Measurements from ENCODE around the gene HCN4. TPM values are rescaled to one million over a fixed set of nuclear protein-coding genes. Genes with fewer than 3 reads are reported as not detected.

Gene HCN4
- total RNA-seq, 1 donor from 2014 or later: 3.8 TPM

GRCh38 chr15:73270366-73271097 is 98.2 kb downstream of the HCN4 start:
- no peak for TF ChIP-seq CTCF (conservative IDR thresholded peaks at IDR 0.05)
- peaks cover 4% of the 10 kb centered on the region for H3K4me1 Mint-ChIP-seq (ENCODE audit: unreplicated experiment)
- no peaks in the 10 kb centered on the region for H3K27me3 Mint-ChIP-seq
- H3K9me3 Mint-ChIP-seq: no peaks in the 10 kb centered on the region
- peaks cover 21% of the 10 kb centered on the region for H3K36me3 Mint-ChIP-seq
- no peak for DNase-seq (ENCODE audit: extremely low spot score, unreplicated experiment)
- no peak overlapping the region for H3K27ac Mint-ChIP-seq
- no peak overlapping the region for H3K4me3 Mint-ChIP-seq

Other genes starting within 250 kb of the HCN4 start
- not detected in 2 replicates for gene REC114, start 74.2 kb upstream of the HCN4 start, total RNA-seq (ENCODE audit: low replicate concordance)